Head of caudate nucleus (tissue), 42 donors: ENCODE data around the gene EGR2.

Experiments
- DNase-seq, 42 donors: peaks; one replicate each; pipeline versions ENCODE4 v3.0.0 to v3.0.0-alpha.2; 2020 to 2021; ENCODE audit warnings: mixed read lengths in 7 of 42
- intact Hi-C: fragments of 100-400 bp; cut with DNase I; formaldehyde crosslinking; loops from one replicate; pipeline ENCODE4 v1.15.0; 2022

EGR2 gene

GRCh38 chr10:62816331-62817120 lies at the start of gene EGR2:
TSS of gene EGR2 (minus strand) at chr10:62816366. CDS start at chr10:62816029, 337 bp downstream.
- intact Hi-C loops = loop anchor here (1.0 to 10.0 kb wide), 3 partner anchors 12 to 222 kb away; partner anchors contain the start of gene ADO

GRCh38 chr10:62862447-62862846 lies 46.3 kb upstream of the EGR2 start:
- no peak for DNase-seq
- intact Hi-C loops = no loop called here

More at GRCh38 chr10:62816331-62817120, at the start of gene EGR2:
- peak; percentile 88 to 99 (median 95) for DNase-seq

- DNase-seq = no peak
- intact Hi-C loops = no loop called here
Measured at GRCh38 chr10:62861507-62861906, 45.3 kb upstream of the EGR2 start.

- intact Hi-C loops = no loop called here
- no peak for DNase-seq
Measured at GRCh38 chr10:62860946-62861345, 44.8 kb upstream of the EGR2 start.

GRCh38 chr10:62858364-62858763 lies 42.2 kb upstream of the EGR2 start:
- DNase-seq = no peak
- intact Hi-C loops = no loop called here

GRCh38 chr10:62856021-62856420 lies 39.9 kb upstream of the EGR2 start:
- intact Hi-C loops = no loop called here
- no peak for DNase-seq

GRCh38 chr10:62853710-62854109 lies 37.5 kb upstream of the EGR2 start:
- intact Hi-C loops = no loop called here

GRCh38 chr10:62852961-62853702 lies 37.0 kb upstream of the EGR2 start:
- intact Hi-C loops = no loop called here
- no peak for DNase-seq

More at GRCh38 chr10:62853710-62854109, 37.5 kb upstream of the EGR2 start:
- peak in 2 of 42 donors; percentile 10 to 17 for DNase-seq

GRCh38 chr10:62851442-62851841 lies 35.3 kb upstream of the EGR2 start:
- intact Hi-C loops = no loop called here

GRCh38 chr10:62850646-62851045 lies 34.5 kb upstream of the EGR2 start:
- no peak for DNase-seq
- intact Hi-C loops = no loop called here

More at GRCh38 chr10:62851442-62851841, 35.3 kb upstream of the EGR2 start:
- DNase-seq = no peak

- DNase-seq = no peak
- intact Hi-C loops = no loop called here
Measured at GRCh38 chr10:62847433-62847832, 31.3 kb upstream of the EGR2 start.

- intact Hi-C loops = no loop called here
- DNase-seq = no peak
Measured at GRCh38 chr10:62844280-62845011, 28.3 kb upstream of the EGR2 start.

GRCh38 chr10:62843600-62843999 lies 27.4 kb upstream of the EGR2 start:
- no peak for DNase-seq
- intact Hi-C loops = no loop called here

- no peak for DNase-seq
- intact Hi-C loops = no loop called here
Measured at GRCh38 chr10:62842983-62843382, 26.8 kb upstream of the EGR2 start.

- intact Hi-C loops = no loop called here
- DNase-seq = no peak
Measured at GRCh38 chr10:62839590-62839989, 23.4 kb upstream of the EGR2 start.

GRCh38 chr10:62831346-62831745 lies 15.2 kb upstream of the EGR2 start:
- intact Hi-C loops = no loop called here

GRCh38 chr10:62830679-62831078 lies 14.5 kb upstream of the EGR2 start:
- intact Hi-C loops = no loop called here
- DNase-seq = peak in 7 of 42 donors; percentile 13 to 26 (median 17)

More at GRCh38 chr10:62831346-62831745, 15.2 kb upstream of the EGR2 start:
- DNase-seq = peak in 1 of 42 donors; percentile 36

- intact Hi-C loops = no loop called here
- no peak for DNase-seq
Measured at GRCh38 chr10:62829622-62830021, 13.5 kb upstream of the EGR2 start.

- no peak for DNase-seq
- intact Hi-C loops = no loop called here
Measured at GRCh38 chr10:62826273-62826672, 10.1 kb upstream of the EGR2 start.

- intact Hi-C loops = no loop called here
- DNase-seq = no peak
Measured at GRCh38 chr10:62820586-62820985, 4.4 kb upstream of the EGR2 start.
